Keratinocyte (primary cell): Measurements from ENCODE around the gene GFRA3. TPM values are rescaled to one million over a fixed set of nuclear protein-coding genes. Genes with fewer than 3 reads are reported as not detected.

ENCODE experiments used
- DNase-seq: peaks from one replicate; pipeline ENCODE4 v3.0.0-alpha.2; 2011; ENCODE audit warnings: low read depth, missing footprints, low spot score
- FAIRE-seq: peaks from 2 replicates; lab custom pipeline; 2011; peaks lifted over from hg19 to GRCh38; lab: Jason Lieb, UNC
- H2AFZ ChIP-seq: 2 replicates; pipeline ENCODE4 v1.6.0; 2012; ENCODE audit warnings: low read length, control low read depth, inconsistent platforms; ENCODE audit not compliant: control insufficient read depth
- H3K27ac ChIP-seq: 2 replicates; pipeline ENCODE4 v1.5.1; 2011; ENCODE audit warnings: low read length; ENCODE audit not compliant: control insufficient read depth, insufficient read depth
- H3K27me3 ChIP-seq: 3 replicates; pipeline ENCODE4 v1.6.0; 2011; ENCODE audit warnings: low read length; ENCODE audit not compliant: control insufficient read depth, insufficient read depth; ENCODE audit errors: extremely low read depth
- H3K36me3 ChIP-seq, 2 experiments: 2 replicates in 1 of 2; 3 replicates in 1 of 2; pipeline ENCODE4 v1.5.1; 2011; ENCODE audit warnings: low read length in 2 of 2, mild to moderate bottlenecking in 1 of 2; ENCODE audit not compliant: control insufficient read depth in 2 of 2, insufficient read depth in 2 of 2; ENCODE audit errors: extremely low read depth in 1 of 2
- H3K4me1 ChIP-seq: 3 replicates; pipeline ENCODE4 v1.5.1; 2011; ENCODE audit warnings: low read length; ENCODE audit not compliant: control insufficient read depth, insufficient read depth; ENCODE audit errors: extremely low read depth
- H3K4me2 ChIP-seq: 3 replicates; pipeline ENCODE4 v1.6.0; 2011; ENCODE audit warnings: low read depth, low read length; ENCODE audit not compliant: control insufficient read depth, insufficient read depth; ENCODE audit errors: extremely low read depth
- H3K4me3 ChIP-seq, 3 experiments: fragments of 200-600 bp in 1 of 3; sonication (generic) in 1 of 3; 2 replicates in 2 of 3; 3 replicates in 1 of 3; pipeline ENCODE4 v1.5.1; 2011 to 2016; ENCODE audit warnings: low read length in 3 of 3, mild to moderate bottlenecking in 3 of 3, control low read depth in 2 of 3, inconsistent platforms in 1 of 3, low read depth in 1 of 3, mixed read lengths in 1 of 3, mixed run types in 1 of 3, moderate library complexity in 1 of 3; ENCODE audit not compliant: control insufficient read depth in 2 of 3, insufficient read depth in 2 of 3; ENCODE audit errors: extremely low read depth in 1 of 3
- H3K79me2 ChIP-seq: 2 replicates; pipeline ENCODE4 v1.6.0; 2012; ENCODE audit warnings: low read length; ENCODE audit not compliant: control insufficient read depth, insufficient read depth
- H3K9ac ChIP-seq: 3 replicates; pipeline ENCODE4 v1.6.0; 2011; ENCODE audit warnings: low read length; ENCODE audit not compliant: control insufficient read depth, insufficient read depth; ENCODE audit errors: extremely low read depth
- H3K9me1 ChIP-seq: 3 replicates; pipeline ENCODE4 v1.6.0; 2011; ENCODE audit warnings: low read length; ENCODE audit not compliant: control insufficient read depth, insufficient read depth; ENCODE audit errors: extremely low read depth
- H3K9me3 ChIP-seq: 2 replicates; pipeline ENCODE4 v1.5.1; 2012; ENCODE audit warnings: low read depth, low read length; ENCODE audit not compliant: control insufficient read depth
- H4K20me1 ChIP-seq: 3 replicates; pipeline ENCODE4 v1.6.0; 2011; ENCODE audit warnings: low read length; ENCODE audit not compliant: control insufficient read depth, insufficient read depth; ENCODE audit errors: extremely low read depth
- EZH2 ChIP-seq: IDR thresholded peaks from one replicate; pipeline ENCODE4 v1.6.1; 2012; ENCODE audit warnings: inconsistent platforms, mild to moderate bottlenecking, low read length, moderate library complexity
- dilution Hi-C: fragments of 300-500 bp; cut with MboI; formaldehyde crosslinking; loops from one replicate; pipeline ENCODE4 v1.7.0; 2020; ENCODE audit warnings: low sequenced_read_pairs; ENCODE audit not compliant: extremely low pct_ligation_motif_present
- polyA plus RNA-seq, 5 experiments: library from polyadenylated mRNA; depleted of rRNA in 3 of 5; stranded (reverse) in 3 of 5; stranded (forward) in 1 of 5; unstranded in 1 of 5; fragments of >200 nt; gene quantifications; 1 replicate in 1 of 5; 2 replicates in 3 of 5; 3 replicates in 1 of 5; pipeline versions ENCODE4 v1.2.1 to v1.2.3, GENCODE V29; 2011 to 2012; ENCODE audit warnings: missing spikeins in 2 of 5, low read depth in 1 of 5, low replicate concordance in 1 of 5
- TF ChIP-seq, protein P1 (sequence below), 3 experiments: IDR thresholded peaks in 1 of 3; conservative IDR thresholded peaks in 1 of 3; optimal IDR thresholded peaks in 1 of 3; 2 replicates in 2 of 3; 3 replicates in 1 of 3; pipeline versions ENCODE3 to v1.5.1; 2011; ENCODE audit warnings: low read length in 3 of 3, mild to moderate bottlenecking in 3 of 3, moderate library complexity in 2 of 3, control low read depth in 1 of 3, inconsistent platforms in 1 of 3; ENCODE audit not compliant: insufficient read depth in 2 of 3; ENCODE audit errors: extremely low read depth in 1 of 3

Gene GFRA3
- polyA plus RNA-seq, 1 donor (not counting 4 experiments of a cell fraction or from before 2014, with no cell fraction given) = not detected

DNA sequence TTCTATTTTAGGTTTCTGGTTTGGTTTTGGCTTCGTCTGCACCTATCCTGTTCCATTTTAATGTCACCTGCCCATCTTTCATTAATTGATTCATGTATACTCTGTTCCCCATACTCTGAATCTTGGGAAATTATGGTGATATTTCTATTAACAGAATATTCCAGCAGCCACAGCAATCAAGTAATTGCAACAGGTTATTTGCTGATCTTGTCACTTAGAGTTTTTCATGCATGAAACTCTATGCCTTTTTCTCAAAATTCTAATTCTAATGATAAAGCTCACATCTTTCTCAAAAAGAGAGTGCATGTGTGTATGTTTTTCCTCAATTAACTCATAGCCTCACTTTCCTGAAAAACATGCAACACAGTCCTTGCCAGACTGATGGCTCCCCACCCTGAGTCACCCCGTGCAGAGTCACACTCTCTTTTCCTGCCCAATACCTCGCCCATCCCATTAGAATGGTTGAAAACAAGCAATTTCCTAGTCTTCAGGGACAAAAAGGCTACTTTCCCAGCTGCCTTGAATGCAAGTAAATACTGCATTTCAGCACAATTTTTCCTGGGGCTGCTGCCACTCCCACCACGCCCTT, 15.6 kb downstream of the GFRA3 start:
- no peaks in the 10 kb centered on the region for H3K9me1 ChIP-seq
- FAIRE-seq (no peak), DNase-seq (no peak)
- no peaks in the 10 kb centered on the region for H4K20me1 ChIP-seq
- H3K36me3 ChIP-seq = no peaks in the 10 kb centered on the region
- H3K9ac ChIP-seq = no peak overlapping the region
- H3K79me2 ChIP-seq = no peaks in the 10 kb centered on the region
- H2AFZ ChIP-seq = no peak overlapping the region
- dilution Hi-C loops = no loop called here
- H3K4me3 ChIP-seq = no peak overlapping the region
- H3K4me1 ChIP-seq = no peaks in the 10 kb centered on the region
- H3K9me3 ChIP-seq = no peaks in the 10 kb centered on the region
- no peak overlapping the region for H3K4me2 ChIP-seq
- no peak overlapping the region for H3K27ac ChIP-seq
- TF ChIP-seq, protein P1, sequence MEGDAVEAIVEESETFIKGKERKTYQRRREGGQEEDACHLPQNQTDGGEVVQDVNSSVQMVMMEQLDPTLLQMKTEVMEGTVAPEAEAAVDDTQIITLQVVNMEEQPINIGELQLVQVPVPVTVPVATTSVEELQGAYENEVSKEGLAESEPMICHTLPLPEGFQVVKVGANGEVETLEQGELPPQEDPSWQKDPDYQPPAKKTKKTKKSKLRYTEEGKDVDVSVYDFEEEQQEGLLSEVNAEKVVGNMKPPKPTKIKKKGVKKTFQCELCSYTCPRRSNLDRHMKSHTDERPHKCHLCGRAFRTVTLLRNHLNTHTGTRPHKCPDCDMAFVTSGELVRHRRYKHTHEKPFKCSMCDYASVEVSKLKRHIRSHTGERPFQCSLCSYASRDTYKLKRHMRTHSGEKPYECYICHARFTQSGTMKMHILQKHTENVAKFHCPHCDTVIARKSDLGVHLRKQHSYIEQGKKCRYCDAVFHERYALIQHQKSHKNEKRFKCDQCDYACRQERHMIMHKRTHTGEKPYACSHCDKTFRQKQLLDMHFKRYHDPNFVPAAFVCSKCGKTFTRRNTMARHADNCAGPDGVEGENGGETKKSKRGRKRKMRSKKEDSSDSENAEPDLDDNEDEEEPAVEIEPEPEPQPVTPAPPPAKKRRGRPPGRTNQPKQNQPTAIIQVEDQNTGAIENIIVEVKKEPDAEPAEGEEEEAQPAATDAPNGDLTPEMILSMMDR (optimal IDR thresholded peaks at IDR 0.05 in 1 of 3, IDR thresholded peaks at IDR 0.05 in 1 of 3, conservative IDR thresholded peaks at IDR 0.05 in 1 of 3; ENCODE audit: extremely low read depth in 1 of 3, insufficient read depth in 2 of 3, low read length in 3 of 3) = no peak
- TF ChIP-seq EZH2 = no peak
- peaks cover 7% of the 10 kb centered on the region for H3K27me3 ChIP-seq

DNA sequence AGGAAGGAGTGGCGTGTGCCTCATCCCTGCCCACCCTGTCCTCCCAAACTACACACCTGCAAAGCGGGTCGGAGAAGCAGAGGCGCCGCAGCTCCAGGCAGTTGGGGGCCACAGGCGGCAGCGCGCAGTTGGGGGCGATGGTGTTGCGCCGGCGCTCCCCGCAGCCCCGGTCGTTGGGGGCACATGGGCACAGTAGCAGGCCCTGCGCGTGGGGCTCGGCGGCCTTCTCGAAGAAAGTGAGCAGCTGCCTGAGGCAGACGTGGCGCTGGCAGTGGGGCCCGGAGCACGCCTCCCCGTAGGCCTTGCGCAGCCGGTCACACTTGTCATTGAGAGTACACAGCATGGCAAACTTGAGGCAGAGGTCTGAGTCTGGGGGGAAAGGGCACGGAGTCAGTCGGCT, 16.8 kb downstream of the GFRA3 start:
- Histone ChIP-seq H3K4me2 (no peak overlapping the region), H3K9ac (no peak overlapping the region), H3K9me1 (no peaks in the 10 kb centered on the region), H3K4me3 (no peak overlapping the region), H3K27me3 (peaks cover 7% of the 10 kb centered on the region), H3K4me1 (no peaks in the 10 kb centered on the region), H3K27ac (no peak overlapping the region), H2AFZ (no peak overlapping the region), H3K36me3 (no peaks in the 10 kb centered on the region), H3K79me2 (no peaks in the 10 kb centered on the region), H3K9me3 (no peaks in the 10 kb centered on the region), H4K20me1 (no peaks in the 10 kb centered on the region)
- no peak for DNase-seq
- no peak for FAIRE-seq
- dilution Hi-C loops = no loop called here
- no peak for TF ChIP-seq EZH2
- TF ChIP-seq, protein P1 (optimal IDR thresholded peaks at IDR 0.05 in 1 of 3, IDR thresholded peaks at IDR 0.05 in 1 of 3, conservative IDR thresholded peaks at IDR 0.05 in 1 of 3; ENCODE audit: extremely low read depth in 1 of 3, insufficient read depth in 2 of 3, low read length in 3 of 3) = no peak
